Liver (tissue), 9 donors: Measurements from ENCODE around the gene SUGCT. TPM values are rescaled to one million over a fixed set of nuclear protein-coding genes. Genes with fewer than 3 reads are reported as not detected.

Experiments
- DNase-seq: peaks from one replicate; pipeline ENCODE4 v3.0.0-alpha.2; 2017; ENCODE audit warnings: low spot score
- H3K27ac ChIP-seq, 2 donors: one replicate each; pipeline ENCODE4 v1.7.0; 2013; ENCODE audit warnings: inconsistent platforms in 2 of 2, low read length in 2 of 2, control low read depth in 1 of 2, low read depth in 1 of 2, mild to moderate bottlenecking in 1 of 2
- H3K27me3 ChIP-seq, 4 donors: one replicate each; pipeline versions ENCODE4 v1.6.1 to v1.7.0; 2013; ENCODE audit warnings: low read length in 3 of 4, inconsistent platforms in 1 of 4, mild to moderate bottlenecking in 1 of 4, moderate library complexity in 1 of 4; ENCODE audit not compliant: control insufficient read depth in 4 of 4, insufficient read depth in 4 of 4
- H3K36me3 ChIP-seq, 4 donors: one replicate each; pipeline versions ENCODE4 v1.6.1 to v1.7.0; 2013; ENCODE audit warnings: low read length in 3 of 4, mild to moderate bottlenecking in 3 of 4, low read depth in 1 of 4, moderate library complexity in 1 of 4; ENCODE audit not compliant: control insufficient read depth in 4 of 4, insufficient read depth in 3 of 4
- H3K4me1 ChIP-seq, 4 donors: one replicate each; pipeline versions ENCODE4 v1.6.1 to v1.7.0; 2013; ENCODE audit warnings: low read length in 3 of 4, mild to moderate bottlenecking in 3 of 4, moderate library complexity in 1 of 4; ENCODE audit not compliant: control insufficient read depth in 4 of 4, insufficient read depth in 4 of 4
- H3K4me3 ChIP-seq, 3 donors: one replicate each; pipeline versions ENCODE4 v1.6.1 to v1.7.0; 2013; ENCODE audit warnings: low read length in 3 of 3, control low read depth in 1 of 3, low read depth in 1 of 3, mild to moderate bottlenecking in 1 of 3
- H3K9ac ChIP-seq, 2 donors: one replicate each; pipeline ENCODE4 v1.7.0; 2013; ENCODE audit warnings: low read length in 2 of 2, mild to moderate bottlenecking in 2 of 2, moderate library complexity in 2 of 2, control low read depth in 1 of 2, low read depth in 1 of 2
- H3K9me3 ChIP-seq, 4 donors: one replicate each; pipeline versions ENCODE4 v1.6.1 to v1.7.0; 2013; ENCODE audit warnings: low read length in 3 of 4; ENCODE audit not compliant: control insufficient read depth in 4 of 4
- EGR1 ChIP-seq, 2 donors: IDR thresholded peaks; 2 replicates each; pipeline ENCODE4 v1.6.1; 2016 to 2018; ENCODE audit warnings: antibody characterized with exemption in 2 of 2, low read depth in 2 of 2
- FOXA1 ChIP-seq: IDR thresholded peaks from 2 replicates; pipeline ENCODE4 v1.6.1; 2016; ENCODE audit warnings: antibody characterized with exemption
- FOXA2 ChIP-seq: IDR thresholded peaks from 2 replicates; pipeline ENCODE4 v1.6.1; 2016; ENCODE audit warnings: antibody characterized with exemption
- GABPA ChIP-seq, 2 donors: IDR thresholded peaks in 1 of 2; conservative IDR thresholded peaks in 1 of 2; 2 replicates each; pipeline ENCODE4 v1.6.1; 2016; ENCODE audit warnings: antibody characterized with exemption in 2 of 2, mild to moderate bottlenecking in 1 of 2, moderate library complexity in 1 of 2
- HNF4A ChIP-seq, 2 donors: conservative IDR thresholded peaks; 2 replicates each; pipeline ENCODE4 v1.6.1; 2016; ENCODE audit warnings: antibody characterized with exemption in 2 of 2, mild to moderate bottlenecking in 2 of 2
- HNF4G ChIP-seq: IDR thresholded peaks from 2 replicates; pipeline ENCODE4 v1.6.1; 2016; ENCODE audit warnings: antibody characterized with exemption
- JUND ChIP-seq, 2 donors: IDR thresholded peaks; 2 replicates each; pipeline ENCODE4 v1.6.1; 2016; ENCODE audit warnings: antibody characterized with exemption in 2 of 2
- NR2F2 ChIP-seq: IDR thresholded peaks from 2 replicates; pipeline ENCODE4 v1.6.1; 2016; ENCODE audit warnings: antibody characterized with exemption
- RAD21 ChIP-seq, 2 donors: IDR thresholded peaks; 2 replicates each; pipeline ENCODE4 v1.6.1; 2016; ENCODE audit warnings: antibody characterized with exemption in 2 of 2, mild to moderate bottlenecking in 2 of 2
- RXRA ChIP-seq, 2 donors: IDR thresholded peaks; 2 replicates each; pipeline ENCODE4 v1.6.1; 2017 to 2018; ENCODE audit warnings: antibody characterized with exemption in 2 of 2, mild to moderate bottlenecking in 1 of 2
- SP1 ChIP-seq: IDR thresholded peaks from 2 replicates; pipeline ENCODE4 v1.6.1; 2018; ENCODE audit warnings: antibody characterized with exemption, mild to moderate bottlenecking
- TAF1 ChIP-seq: conservative IDR thresholded peaks from 2 replicates; pipeline ENCODE4 v1.6.1; 2016; ENCODE audit warnings: antibody characterized with exemption, mild to moderate bottlenecking
- YY1 ChIP-seq: IDR thresholded peaks from 2 replicates; pipeline ENCODE4 v1.6.1; 2016; ENCODE audit warnings: antibody characterized with exemption, mild to moderate bottlenecking
- WGBS: extraction: QIAGEN DNeasy Blood & Tissue Kit; methylation state at CpG from one replicate; pipeline ENCODE4 v1.1.7; 2013; 5-methylcytosine and 5-hydroxymethylcytosine counted together
- polyA plus RNA-seq, 2 donors: library from polyadenylated mRNA; stranded (reverse) in 1 of 2; unstranded in 1 of 2; fragments of 200-250 nt in 1 of 2; fragments of >200 nt in 1 of 2; fragmentation: Nextera tagmentation in 1 of 2; extraction: Ambion mirVana in 1 of 2; gene quantifications; one replicate each; pipeline versions ENCODE4 v1.2.1 to v1.2.3, GENCODE V29; 2013 to 2015
- total RNA-seq, 2 donors: library from RNA; depleted of rRNA; stranded (reverse); fragments of >200 nt; gene quantifications; one replicate each; pipeline ENCODE4 v1.2.3, GENCODE V29; 2014
- TF ChIP-seq, protein P1 (sequence below): IDR thresholded peaks from 2 replicates; pipeline ENCODE4 v1.6.1; 2016; ENCODE audit warnings: antibody characterized with exemption
- TF ChIP-seq, protein P2 (sequence below): IDR thresholded peaks from 2 replicates; pipeline ENCODE4 v1.6.1; 2016; ENCODE audit warnings: antibody characterized with exemption, mild to moderate bottlenecking
- TF ChIP-seq, protein P3 (sequence below): fragments of 150-350 bp; IDR thresholded peaks from 2 replicates; pipeline ENCODE4 v1.5.1; 2017; ENCODE audit warnings: improper control_type of control experiment, low read depth, low read length; ENCODE audit not compliant: missing input control
- TF ChIP-seq, protein P4 (sequence below): IDR thresholded peaks from 2 replicates; pipeline ENCODE4 v1.6.1; 2016; ENCODE audit warnings: antibody characterized with exemption
- TF ChIP-seq, protein P5 (sequence below): IDR thresholded peaks from 2 replicates; pipeline ENCODE4 v1.6.1; 2016; ENCODE audit warnings: antibody characterized with exemption
- donor health status: healthy.
- donor health status: healthy.
- donor health status: healthy.
- donor health status: healthy.
- donor health status: healthy.

The SUGCT gene
- total and polyA plus RNA-seq, 4 donors, result 6.2 to 11.9 (median 9.9) TPM

DNA sequence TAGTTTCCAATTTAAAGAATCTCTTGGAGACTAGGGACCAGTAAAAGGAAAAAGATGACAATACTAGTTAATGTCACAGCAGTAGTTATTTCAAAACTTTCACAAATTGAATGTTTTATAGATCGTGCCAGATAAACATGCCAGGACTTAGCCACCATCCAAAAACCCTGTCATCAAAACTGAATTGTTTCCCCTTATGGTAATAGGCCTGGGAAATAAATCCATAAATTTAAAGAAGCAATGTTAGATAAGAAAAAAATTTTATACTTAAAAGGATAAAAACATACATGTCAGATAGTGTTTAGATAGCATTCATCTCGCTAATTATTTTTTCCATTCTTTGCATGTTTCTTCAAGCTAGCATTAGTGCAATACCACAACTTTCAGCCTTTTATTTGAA, 71.2 kb downstream of the SUGCT start (continued):
- TF ChIP-seq, protein P1, sequence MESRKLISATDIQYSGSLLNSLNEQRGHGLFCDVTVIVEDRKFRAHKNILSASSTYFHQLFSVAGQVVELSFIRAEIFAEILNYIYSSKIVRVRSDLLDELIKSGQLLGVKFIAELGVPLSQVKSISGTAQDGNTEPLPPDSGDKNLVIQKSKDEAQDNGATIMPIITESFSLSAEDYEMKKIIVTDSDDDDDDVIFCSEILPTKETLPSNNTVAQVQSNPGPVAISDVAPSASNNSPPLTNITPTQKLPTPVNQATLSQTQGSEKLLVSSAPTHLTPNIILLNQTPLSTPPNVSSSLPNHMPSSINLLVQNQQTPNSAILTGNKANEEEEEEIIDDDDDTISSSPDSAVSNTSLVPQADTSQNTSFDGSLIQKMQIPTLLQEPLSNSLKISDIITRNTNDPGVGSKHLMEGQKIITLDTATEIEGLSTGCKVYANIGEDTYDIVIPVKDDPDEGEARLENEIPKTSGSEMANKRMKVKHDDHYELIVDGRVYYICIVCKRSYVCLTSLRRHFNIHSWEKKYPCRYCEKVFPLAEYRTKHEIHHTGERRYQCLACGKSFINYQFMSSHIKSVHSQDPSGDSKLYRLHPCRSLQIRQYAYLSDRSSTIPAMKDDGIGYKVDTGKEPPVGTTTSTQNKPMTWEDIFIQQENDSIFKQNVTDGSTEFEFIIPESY, result no peak
- TF ChIP-seq GABPA (IDR thresholded peaks at IDR 0.05 in 1 of 2, conservative IDR thresholded peaks at IDR 0.05 in 1 of 2), result no peak
- no peak for TF ChIP-seq JUND (IDR thresholded peaks at IDR 0.05)

DNA sequence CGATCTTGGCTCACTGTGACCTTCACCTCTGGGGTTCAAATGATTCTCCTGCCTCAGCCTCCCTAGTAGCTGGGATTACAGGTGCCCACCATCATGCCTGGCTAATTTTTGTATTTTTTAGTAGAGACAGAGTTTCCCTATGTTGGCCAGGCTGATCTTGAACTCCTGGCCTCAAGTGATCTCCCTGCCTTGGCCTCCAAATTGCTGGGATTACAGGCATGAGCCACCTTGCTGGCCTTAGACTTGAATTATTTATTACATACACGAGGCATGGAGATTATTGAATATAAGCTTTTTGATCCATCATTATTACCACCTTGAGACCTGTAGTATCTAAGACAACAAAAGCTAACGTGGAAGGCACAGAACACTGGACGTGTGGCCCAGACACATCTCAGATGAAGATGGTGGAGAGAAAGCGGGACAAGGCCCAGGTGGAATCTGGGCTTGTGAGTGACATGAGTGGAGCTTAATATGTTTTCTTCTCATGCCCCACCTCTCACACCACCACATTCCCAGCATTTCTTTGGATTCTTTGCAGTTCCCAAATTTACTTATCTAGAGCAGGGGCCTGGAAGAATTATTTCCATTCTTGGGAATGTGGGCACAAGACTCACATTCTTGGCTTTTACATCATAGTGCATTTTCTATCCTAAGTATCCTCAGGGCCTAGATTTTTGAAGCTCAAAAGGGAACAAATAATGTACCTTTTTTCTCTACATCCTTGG, 76.6 kb downstream of the SUGCT start:
- no peak for DNase-seq
- Histone ChIP-seq H3K27me3 (no peaks in the 10 kb centered on the region), H3K9me3 (no peaks in the 10 kb centered on the region), H3K4me3 (no peak overlapping the region), H3K9ac (no peak overlapping the region), H3K27ac (no peak overlapping the region), H3K4me1 (peaks cover 0 to 3% (median 0%) of the 10 kb centered on the region in 4 donors), H3K36me3 (no peaks in the 10 kb centered on the region)
- TF ChIP-seq HNF4G (no peak), EGR1 (IDR thresholded peaks at IDR 0.05; ENCODE audit: low read depth in 2 of 2) (no peak)
- WGBS, result 93% methylated on average over 5 of the region's 5 CpGs

DNA sequence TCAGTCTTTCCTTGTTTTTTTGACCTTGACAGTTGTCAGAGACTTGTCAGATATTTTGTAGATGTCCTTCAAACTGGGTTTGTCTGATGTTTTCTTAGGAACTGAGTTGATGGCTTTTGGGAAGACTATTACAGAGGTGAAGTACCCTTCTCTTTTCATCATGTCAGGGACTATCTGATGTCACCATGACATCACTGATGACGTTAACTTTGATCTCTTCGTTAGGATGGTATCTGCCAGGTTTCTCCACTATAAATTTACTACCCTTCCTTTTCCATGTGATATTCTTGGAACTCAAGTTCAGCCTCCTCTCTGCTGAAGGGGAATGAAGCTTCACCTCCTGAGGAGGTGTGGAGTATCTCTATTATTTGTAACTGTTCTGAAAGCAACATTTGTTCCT, 78.5 kb downstream of the SUGCT start:
- Histone ChIP-seq H3K36me3 (no peaks in the 10 kb centered on the region), H3K27ac (no peak overlapping the region), H3K4me1 (peaks cover 0 to 3% (median 0%) of the 10 kb centered on the region in 4 donors), H3K9me3 (no peaks in the 10 kb centered on the region), H3K9ac (no peak overlapping the region), H3K27me3 (no peaks in the 10 kb centered on the region), H3K4me3 (no peak overlapping the region)
- WGBS, result 91% methylated on average over 2 of the region's 2 CpGs
- no peak for DNase-seq
- no peak for TF ChIP-seq NR2F2
- no peak for TF ChIP-seq EGR1 (IDR thresholded peaks at IDR 0.05; ENCODE audit: low read depth in 2 of 2)
- TF ChIP-seq, protein P2, sequence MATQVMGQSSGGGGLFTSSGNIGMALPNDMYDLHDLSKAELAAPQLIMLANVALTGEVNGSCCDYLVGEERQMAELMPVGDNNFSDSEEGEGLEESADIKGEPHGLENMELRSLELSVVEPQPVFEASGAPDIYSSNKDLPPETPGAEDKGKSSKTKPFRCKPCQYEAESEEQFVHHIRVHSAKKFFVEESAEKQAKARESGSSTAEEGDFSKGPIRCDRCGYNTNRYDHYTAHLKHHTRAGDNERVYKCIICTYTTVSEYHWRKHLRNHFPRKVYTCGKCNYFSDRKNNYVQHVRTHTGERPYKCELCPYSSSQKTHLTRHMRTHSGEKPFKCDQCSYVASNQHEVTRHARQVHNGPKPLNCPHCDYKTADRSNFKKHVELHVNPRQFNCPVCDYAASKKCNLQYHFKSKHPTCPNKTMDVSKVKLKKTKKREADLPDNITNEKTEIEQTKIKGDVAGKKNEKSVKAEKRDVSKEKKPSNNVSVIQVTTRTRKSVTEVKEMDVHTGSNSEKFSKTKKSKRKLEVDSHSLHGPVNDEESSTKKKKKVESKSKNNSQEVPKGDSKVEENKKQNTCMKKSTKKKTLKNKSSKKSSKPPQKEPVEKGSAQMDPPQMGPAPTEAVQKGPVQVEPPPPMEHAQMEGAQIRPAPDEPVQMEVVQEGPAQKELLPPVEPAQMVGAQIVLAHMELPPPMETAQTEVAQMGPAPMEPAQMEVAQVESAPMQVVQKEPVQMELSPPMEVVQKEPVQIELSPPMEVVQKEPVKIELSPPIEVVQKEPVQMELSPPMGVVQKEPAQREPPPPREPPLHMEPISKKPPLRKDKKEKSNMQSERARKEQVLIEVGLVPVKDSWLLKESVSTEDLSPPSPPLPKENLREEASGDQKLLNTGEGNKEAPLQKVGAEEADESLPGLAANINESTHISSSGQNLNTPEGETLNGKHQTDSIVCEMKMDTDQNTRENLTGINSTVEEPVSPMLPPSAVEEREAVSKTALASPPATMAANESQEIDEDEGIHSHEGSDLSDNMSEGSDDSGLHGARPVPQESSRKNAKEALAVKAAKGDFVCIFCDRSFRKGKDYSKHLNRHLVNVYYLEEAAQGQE, result no peak
- no peak for TF ChIP-seq RAD21 (IDR thresholded peaks at IDR 0.05)
- no peak for TF ChIP-seq FOXA1
- no peak for TF ChIP-seq TAF1
- no peak for TF ChIP-seq JUND (IDR thresholded peaks at IDR 0.05)
- TF ChIP-seq, protein P3, sequence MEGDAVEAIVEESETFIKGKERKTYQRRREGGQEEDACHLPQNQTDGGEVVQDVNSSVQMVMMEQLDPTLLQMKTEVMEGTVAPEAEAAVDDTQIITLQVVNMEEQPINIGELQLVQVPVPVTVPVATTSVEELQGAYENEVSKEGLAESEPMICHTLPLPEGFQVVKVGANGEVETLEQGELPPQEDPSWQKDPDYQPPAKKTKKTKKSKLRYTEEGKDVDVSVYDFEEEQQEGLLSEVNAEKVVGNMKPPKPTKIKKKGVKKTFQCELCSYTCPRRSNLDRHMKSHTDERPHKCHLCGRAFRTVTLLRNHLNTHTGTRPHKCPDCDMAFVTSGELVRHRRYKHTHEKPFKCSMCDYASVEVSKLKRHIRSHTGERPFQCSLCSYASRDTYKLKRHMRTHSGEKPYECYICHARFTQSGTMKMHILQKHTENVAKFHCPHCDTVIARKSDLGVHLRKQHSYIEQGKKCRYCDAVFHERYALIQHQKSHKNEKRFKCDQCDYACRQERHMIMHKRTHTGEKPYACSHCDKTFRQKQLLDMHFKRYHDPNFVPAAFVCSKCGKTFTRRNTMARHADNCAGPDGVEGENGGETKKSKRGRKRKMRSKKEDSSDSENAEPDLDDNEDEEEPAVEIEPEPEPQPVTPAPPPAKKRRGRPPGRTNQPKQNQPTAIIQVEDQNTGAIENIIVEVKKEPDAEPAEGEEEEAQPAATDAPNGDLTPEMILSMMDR, result no peak
- TF ChIP-seq, protein P4, sequence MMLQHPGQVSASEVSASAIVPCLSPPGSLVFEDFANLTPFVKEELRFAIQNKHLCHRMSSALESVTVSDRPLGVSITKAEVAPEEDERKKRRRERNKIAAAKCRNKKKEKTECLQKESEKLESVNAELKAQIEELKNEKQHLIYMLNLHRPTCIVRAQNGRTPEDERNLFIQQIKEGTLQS, result no peak
- TF ChIP-seq YY1, result no peak
- TF ChIP-seq, protein P1, result no peak
- TF ChIP-seq, protein P5, sequence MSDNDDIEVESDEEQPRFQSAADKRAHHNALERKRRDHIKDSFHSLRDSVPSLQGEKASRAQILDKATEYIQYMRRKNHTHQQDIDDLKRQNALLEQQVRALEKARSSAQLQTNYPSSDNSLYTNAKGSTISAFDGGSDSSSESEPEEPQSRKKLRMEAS, result no peak
- TF ChIP-seq FOXA2, result no peak
- no peak for TF ChIP-seq RXRA (IDR thresholded peaks at IDR 0.05)
- TF ChIP-seq HNF4G, result no peak
- TF ChIP-seq GABPA (IDR thresholded peaks at IDR 0.05 in 1 of 2, conservative IDR thresholded peaks at IDR 0.05 in 1 of 2), result no peak
- no peak for TF ChIP-seq SP1
- TF ChIP-seq HNF4A (conservative IDR thresholded peaks at IDR 0.05), result no peak
